ENCODE data around the gene CLIP2. TPM values are rescaled to one million over a fixed set of nuclear protein-coding genes. Genes with fewer than 3 reads are reported as not detected.
"Not testable (repeated sequence)": the region's sequence is repeated elsewhere in the genome, so short reads cannot be mapped to it uniquely, and the experiment has no call there.

Gene CLIP2
- total RNA-seq, 2 donors from 2014 or later, result 50.7 to 52.9 TPM

DNA sequence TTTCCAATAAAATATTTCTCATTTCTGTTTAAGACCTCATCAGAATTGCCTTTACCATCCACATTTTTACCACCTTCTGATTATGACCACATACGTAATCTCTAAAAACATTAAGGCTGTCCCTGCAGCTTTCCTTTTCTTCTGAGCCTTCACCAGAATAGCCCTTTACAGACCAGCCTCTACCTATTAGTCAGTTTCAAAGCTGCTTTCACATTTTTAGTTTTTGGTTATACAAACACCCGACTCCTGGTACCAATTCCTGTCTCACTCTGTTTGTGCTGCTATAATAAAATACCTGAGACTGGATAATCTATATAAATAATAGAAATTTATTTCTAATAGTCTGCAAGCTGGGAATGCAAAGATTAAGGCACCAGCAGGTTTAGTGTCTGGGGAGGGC lies 149.1 kb downstream of the CLIP2 start:
- Histone ChIP-seq H3K27ac (no peak overlapping the region), H3K9me3 (peaks cover 3% of the 10 kb centered on the region), H3K27me3 (replicated peaks; ENCODE audit: insufficient read depth) (no peaks in the 10 kb centered on the region), H3K36me3 (no peaks in the 10 kb centered on the region), H3K4me3 (no peak overlapping the region), H3K4me1 (ENCODE audit: control insufficient read depth in 1 of 2, low read depth in 2 of 2) (no peaks in the 10 kb centered on the region)
- DNase-seq (ENCODE audit: low spot score) (no peak), ATAC-seq (ENCODE audit: insufficient number of reproducible peaks, low FRiP score, low read depth) (no peak)
- no peak for TF ChIP-seq CTCF (IDR thresholded peaks at IDR 0.05)

DNA sequence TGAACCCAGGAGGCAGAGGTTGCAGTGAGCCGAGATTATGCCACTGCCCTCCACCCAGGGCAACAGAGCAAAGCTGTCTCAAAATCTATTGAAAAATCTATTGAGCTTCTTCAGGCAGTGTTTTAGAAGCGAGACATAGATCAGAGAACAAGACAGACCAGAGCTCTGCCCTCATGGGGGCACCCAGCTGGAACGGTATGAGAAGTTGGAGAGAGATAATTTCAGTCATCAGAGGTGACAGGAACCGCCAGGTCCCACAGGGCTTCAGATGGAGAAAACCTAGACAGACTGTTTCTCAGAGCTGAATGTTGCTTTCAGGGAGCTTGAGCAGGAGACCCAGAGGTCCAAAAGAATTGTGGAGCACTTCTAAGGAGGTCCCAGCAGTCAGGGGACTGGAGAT lies 150.3 kb downstream of the CLIP2 start:
- Histone ChIP-seq H3K4me3 (no peak overlapping the region), H3K27ac (no peak overlapping the region), H3K27me3 (replicated peaks; ENCODE audit: insufficient read depth) (no peaks in the 10 kb centered on the region), H3K36me3 (no peaks in the 10 kb centered on the region), H3K4me1 (ENCODE audit: control insufficient read depth in 1 of 2, low read depth in 2 of 2) (no peaks in the 10 kb centered on the region), H3K9me3 (peaks cover 3% of the 10 kb centered on the region)
- ATAC-seq (ENCODE audit: insufficient number of reproducible peaks, low FRiP score, low read depth), result no peak
- no peak for DNase-seq (ENCODE audit: low spot score)
- TF ChIP-seq CTCF (IDR thresholded peaks at IDR 0.05), result no peak

DNA sequence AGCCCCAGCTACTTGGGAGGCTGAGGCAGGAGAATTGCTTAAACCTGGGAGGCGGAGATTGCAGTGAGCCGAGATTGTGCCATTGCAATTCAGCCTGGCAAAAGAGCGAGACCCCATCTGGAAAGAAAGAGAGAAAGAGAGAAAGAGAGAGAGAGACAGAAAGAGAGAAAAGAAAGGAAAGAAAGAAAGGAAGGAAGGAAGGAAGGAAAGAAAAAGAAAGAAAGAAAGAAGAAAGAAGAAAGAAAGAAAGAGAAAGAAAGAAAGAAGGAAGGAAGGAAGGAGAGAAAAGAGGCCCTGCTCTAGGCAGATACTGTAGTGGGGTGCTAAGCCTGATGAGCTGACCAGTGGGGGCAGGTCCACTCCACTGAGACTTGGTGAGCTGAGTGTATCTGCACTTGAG lies 150.9 kb downstream of the CLIP2 start:
- H3K27ac ChIP-seq; H3K4me1 ChIP-seq (ENCODE audit: control insufficient read depth in 1 of 2, low read depth in 2 of 2); H3K27me3 ChIP-seq (replicated peaks; ENCODE audit: insufficient read depth); DNase-seq (ENCODE audit: low spot score); ATAC-seq (ENCODE audit: insufficient number of reproducible peaks, low FRiP score, low read depth); H3K4me3 ChIP-seq; H3K36me3 ChIP-seq; H3K9me3 ChIP-seq: not testable (repeated sequence)

DNA sequence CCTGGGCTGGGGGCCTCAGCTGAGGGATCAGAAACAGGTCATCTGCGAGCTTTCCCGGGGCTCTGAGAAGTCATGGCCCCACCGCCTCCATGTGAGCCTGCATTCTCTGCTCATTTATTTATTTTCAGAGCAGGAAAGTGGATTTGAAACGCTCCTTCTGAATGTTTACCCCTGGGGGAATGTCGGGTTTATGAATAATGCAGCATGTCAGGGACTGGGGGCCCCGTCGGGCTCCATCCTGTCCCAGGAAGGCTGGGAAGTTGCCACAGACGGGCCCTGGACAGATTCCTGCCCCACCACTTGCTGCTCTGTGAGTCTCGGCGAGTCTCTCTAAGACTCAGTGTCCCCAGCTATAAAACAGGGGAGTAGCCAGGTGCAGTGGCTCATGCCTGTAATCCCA lies 152.6 kb downstream of the CLIP2 start:
- peaks cover 3% of the 10 kb centered on the region for H3K9me3 ChIP-seq
- no peak for TF ChIP-seq CTCF (IDR thresholded peaks at IDR 0.05)
- no peaks in the 10 kb centered on the region for H3K4me1 ChIP-seq (ENCODE audit: control insufficient read depth in 1 of 2, low read depth in 2 of 2)

GRCh38 chr7:74443543-74444247 lies 154.5 kb downstream of the CLIP2 start:
- no peaks in the 10 kb centered on the region for H3K36me3 ChIP-seq
- no peak for TF ChIP-seq CTCF (IDR thresholded peaks at IDR 0.05)
- no peaks in the 10 kb centered on the region for H3K4me1 ChIP-seq (ENCODE audit: control insufficient read depth in 1 of 2, low read depth in 2 of 2)
- no peak overlapping the region for H3K4me3 ChIP-seq
- DNase-seq (ENCODE audit: low spot score), result no peak
- no peak for ATAC-seq (ENCODE audit: insufficient number of reproducible peaks, low FRiP score, low read depth)
- H3K27ac ChIP-seq, result no peak overlapping the region
- H3K27me3 ChIP-seq (replicated peaks; ENCODE audit: insufficient read depth), result no peaks in the 10 kb centered on the region
- H3K9me3 ChIP-seq, result peaks cover 1% of the 10 kb centered on the region

More for the DNA sequence above, 152.6 kb downstream of the CLIP2 start:
- H3K4me3 ChIP-seq, result no peak overlapping the region
- ATAC-seq (ENCODE audit: insufficient number of reproducible peaks, low FRiP score, low read depth), result no peak
- no peak overlapping the region for H3K27ac ChIP-seq
- no peak for DNase-seq (ENCODE audit: low spot score)
- H3K27me3 ChIP-seq (replicated peaks; ENCODE audit: insufficient read depth), result no peaks in the 10 kb centered on the region
- no peaks in the 10 kb centered on the region for H3K36me3 ChIP-seq

- ATAC-seq (ENCODE audit: insufficient number of reproducible peaks, low FRiP score, low read depth), result no peak
- Histone ChIP-seq H3K36me3 (no peaks in the 10 kb centered on the region), H3K27ac (no peak overlapping the region), H3K9me3 (no peaks in the 10 kb centered on the region), H3K4me1 (ENCODE audit: control insufficient read depth in 1 of 2, low read depth in 2 of 2) (peaks cover 0 to 4% of the 10 kb centered on the region in 2 donors), H3K27me3 (replicated peaks; ENCODE audit: insufficient read depth) (no peaks in the 10 kb centered on the region), H3K4me3 (no peak overlapping the region)
- no peak for DNase-seq (ENCODE audit: low spot score)
- TF ChIP-seq CTCF (IDR thresholded peaks at IDR 0.05), result no peak
These were observed 159.9 kb downstream of the CLIP2 start for GRCh38 chr7:74449144-74449543.

Data from thoracic aorta (tissue), 2 donors.